ENCODE data around the gene USP53.

USP53 gene

DNA sequence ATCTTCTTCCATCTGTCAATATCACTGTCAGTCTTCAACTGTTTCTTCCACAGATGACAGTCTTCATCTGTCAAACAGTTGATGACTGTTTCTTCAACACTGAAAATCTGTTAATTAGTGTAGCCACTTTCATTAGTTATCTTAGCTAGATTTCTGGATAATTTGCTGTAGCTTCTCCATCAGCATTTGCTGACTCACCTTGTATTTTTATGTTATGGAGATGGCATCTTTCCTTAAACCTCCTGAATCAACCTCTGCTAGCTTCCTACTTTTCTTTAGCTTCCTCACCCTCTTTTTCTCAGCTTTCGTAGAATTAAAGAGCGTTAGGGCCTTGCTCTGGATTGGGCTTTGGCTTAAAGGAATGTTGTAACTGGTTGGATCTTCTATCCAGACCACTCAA, 25.1 kb downstream of the USP53 start:
- TF ChIP-seq, protein P1, sequence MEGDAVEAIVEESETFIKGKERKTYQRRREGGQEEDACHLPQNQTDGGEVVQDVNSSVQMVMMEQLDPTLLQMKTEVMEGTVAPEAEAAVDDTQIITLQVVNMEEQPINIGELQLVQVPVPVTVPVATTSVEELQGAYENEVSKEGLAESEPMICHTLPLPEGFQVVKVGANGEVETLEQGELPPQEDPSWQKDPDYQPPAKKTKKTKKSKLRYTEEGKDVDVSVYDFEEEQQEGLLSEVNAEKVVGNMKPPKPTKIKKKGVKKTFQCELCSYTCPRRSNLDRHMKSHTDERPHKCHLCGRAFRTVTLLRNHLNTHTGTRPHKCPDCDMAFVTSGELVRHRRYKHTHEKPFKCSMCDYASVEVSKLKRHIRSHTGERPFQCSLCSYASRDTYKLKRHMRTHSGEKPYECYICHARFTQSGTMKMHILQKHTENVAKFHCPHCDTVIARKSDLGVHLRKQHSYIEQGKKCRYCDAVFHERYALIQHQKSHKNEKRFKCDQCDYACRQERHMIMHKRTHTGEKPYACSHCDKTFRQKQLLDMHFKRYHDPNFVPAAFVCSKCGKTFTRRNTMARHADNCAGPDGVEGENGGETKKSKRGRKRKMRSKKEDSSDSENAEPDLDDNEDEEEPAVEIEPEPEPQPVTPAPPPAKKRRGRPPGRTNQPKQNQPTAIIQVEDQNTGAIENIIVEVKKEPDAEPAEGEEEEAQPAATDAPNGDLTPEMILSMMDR (IDR thresholded peaks at IDR 0.05; ENCODE audit: low read depth, low read length) = no peak

DNA sequence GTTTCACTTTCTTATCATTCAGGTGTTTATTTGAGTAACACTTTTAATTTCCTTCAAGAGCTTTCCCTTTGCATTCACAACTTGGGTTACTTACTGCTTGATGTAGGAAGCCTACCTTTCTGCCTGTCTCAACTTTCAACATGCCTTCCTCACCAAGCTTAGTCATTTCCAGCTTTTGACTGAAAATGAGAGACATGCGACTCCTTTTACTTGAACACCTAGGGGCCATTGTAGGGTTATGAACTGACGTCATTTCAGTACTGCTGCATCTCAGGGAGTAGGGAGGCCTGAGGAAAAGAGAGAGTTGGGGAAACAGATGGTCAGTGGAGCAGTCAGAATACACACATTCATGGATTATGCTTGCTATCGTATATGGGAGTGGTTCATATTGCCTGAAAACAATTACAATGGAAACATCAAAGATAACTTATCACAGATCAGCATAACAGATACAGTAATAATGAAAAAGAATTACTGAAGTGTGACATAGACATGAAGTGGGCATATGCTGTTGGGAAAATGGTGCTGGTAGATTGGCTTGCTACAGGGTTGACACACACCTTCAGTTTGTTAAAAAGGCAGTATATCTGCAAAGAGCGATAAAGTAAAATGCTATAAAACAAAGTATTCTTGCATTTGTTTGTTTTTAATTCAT, 25.7 kb downstream of the USP53 start:
- H3K27ac ChIP-seq = no peak overlapping the region
- no peak overlapping the region for H3K4me3 ChIP-seq (ENCODE audit: low read depth, low read length)
- DNase-seq = no peak
- H3K9me3 ChIP-seq (ENCODE audit: severe bottlenecking) = no peaks in the 10 kb centered on the region
- TF ChIP-seq, protein P1 (IDR thresholded peaks at IDR 0.05; ENCODE audit: low read depth, low read length) = no peak
- H3K27me3 ChIP-seq (ENCODE audit: insufficient read depth, low read depth, severe bottlenecking) = no peaks in the 10 kb centered on the region
- H3K36me3 ChIP-seq = no peaks in the 10 kb centered on the region

More for the DNA sequence above, 25.1 kb downstream of the USP53 start:
- DNase-seq = no peak
- Histone ChIP-seq H3K4me3 (ENCODE audit: low read depth, low read length) (no peak overlapping the region), H3K9me3 (ENCODE audit: severe bottlenecking) (no peaks in the 10 kb centered on the region), H3K27me3 (ENCODE audit: insufficient read depth, low read depth, severe bottlenecking) (no peaks in the 10 kb centered on the region), H3K27ac (no peak overlapping the region), H3K36me3 (no peaks in the 10 kb centered on the region)

DNA sequence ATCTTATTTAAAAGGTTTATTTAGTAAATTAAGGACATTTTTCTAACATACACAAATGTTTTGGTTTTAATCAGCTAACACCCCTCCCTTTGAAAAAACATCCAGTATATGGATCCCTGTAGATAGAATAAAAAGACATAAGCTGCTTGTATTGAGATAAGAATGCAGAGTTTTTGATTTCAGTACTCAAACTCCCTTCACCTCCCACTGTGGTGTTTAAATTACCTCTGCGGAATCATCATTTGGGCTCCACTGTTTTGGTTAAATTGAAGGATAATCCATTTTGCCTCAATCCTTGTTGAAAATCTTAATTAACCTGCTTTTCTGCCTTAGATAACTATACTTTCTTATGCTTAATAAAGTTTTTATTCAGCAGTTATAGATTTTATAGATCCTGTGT, 27.6 kb downstream of the USP53 start:
- no peak for DNase-seq
- Histone ChIP-seq H3K27ac (no peak overlapping the region), H3K27me3 (ENCODE audit: insufficient read depth, low read depth, severe bottlenecking) (no peaks in the 10 kb centered on the region), H3K9me3 (ENCODE audit: severe bottlenecking) (no peaks in the 10 kb centered on the region), H3K36me3 (no peaks in the 10 kb centered on the region), H3K4me3 (ENCODE audit: low read depth, low read length) (no peak overlapping the region)
- TF ChIP-seq, protein P1 (IDR thresholded peaks at IDR 0.05; ENCODE audit: low read depth, low read length) = no peak

DNA sequence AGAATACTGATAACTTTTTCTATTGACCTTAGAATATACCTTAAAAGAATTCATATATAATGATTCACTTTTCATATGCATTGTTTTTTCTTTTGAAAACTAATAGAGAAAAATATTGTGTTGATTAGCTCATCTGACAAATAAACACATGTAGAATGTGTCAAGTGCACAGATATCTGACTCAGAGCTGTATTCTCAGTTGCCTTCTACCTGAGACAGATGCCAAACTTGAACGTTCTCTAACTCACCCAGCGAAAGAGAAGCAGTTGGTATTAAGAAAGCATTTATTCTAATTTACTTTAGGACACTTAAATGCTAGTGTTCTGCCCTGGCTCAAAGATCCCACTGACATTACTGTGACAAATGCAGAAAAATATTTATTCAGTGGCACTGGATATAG, 28.1 kb downstream of the USP53 start:
- Histone ChIP-seq H3K27me3 (ENCODE audit: insufficient read depth, low read depth, severe bottlenecking) (no peaks in the 10 kb centered on the region), H3K27ac (no peak overlapping the region), H3K4me3 (ENCODE audit: low read depth, low read length) (no peak overlapping the region), H3K9me3 (ENCODE audit: severe bottlenecking) (no peaks in the 10 kb centered on the region), H3K36me3 (no peaks in the 10 kb centered on the region)
- DNase-seq = no peak
- TF ChIP-seq, protein P1 (IDR thresholded peaks at IDR 0.05; ENCODE audit: low read depth, low read length) = no peak

DNA sequence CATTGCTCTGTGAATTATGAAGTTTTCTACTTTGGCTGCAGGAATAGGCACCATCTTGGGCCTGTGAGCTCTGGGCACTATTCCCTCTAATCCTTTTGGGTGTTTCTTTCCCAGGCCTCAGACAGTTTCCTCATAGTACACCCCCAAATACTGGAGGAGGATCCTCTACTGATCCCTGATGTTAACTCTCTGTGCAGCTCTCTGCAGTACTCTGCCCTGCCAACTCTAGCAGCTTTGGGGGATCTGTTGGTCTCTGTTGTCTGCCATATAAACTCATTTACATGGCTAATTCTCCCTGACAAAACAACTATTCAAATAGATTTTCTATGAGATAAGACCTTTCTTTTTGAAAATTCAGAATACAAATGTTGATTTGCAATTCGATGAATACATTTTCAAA, 29.9 kb downstream of the USP53 start:
- Histone ChIP-seq H3K36me3 (no peaks in the 10 kb centered on the region), H3K9me3 (ENCODE audit: severe bottlenecking) (no peaks in the 10 kb centered on the region), H3K27ac (no peak overlapping the region), H3K4me3 (ENCODE audit: low read depth, low read length) (no peak overlapping the region), H3K27me3 (ENCODE audit: insufficient read depth, low read depth, severe bottlenecking) (no peaks in the 10 kb centered on the region)
- TF ChIP-seq, protein P1 (IDR thresholded peaks at IDR 0.05; ENCODE audit: low read depth, low read length) = no peak
- no peak for DNase-seq

DNA sequence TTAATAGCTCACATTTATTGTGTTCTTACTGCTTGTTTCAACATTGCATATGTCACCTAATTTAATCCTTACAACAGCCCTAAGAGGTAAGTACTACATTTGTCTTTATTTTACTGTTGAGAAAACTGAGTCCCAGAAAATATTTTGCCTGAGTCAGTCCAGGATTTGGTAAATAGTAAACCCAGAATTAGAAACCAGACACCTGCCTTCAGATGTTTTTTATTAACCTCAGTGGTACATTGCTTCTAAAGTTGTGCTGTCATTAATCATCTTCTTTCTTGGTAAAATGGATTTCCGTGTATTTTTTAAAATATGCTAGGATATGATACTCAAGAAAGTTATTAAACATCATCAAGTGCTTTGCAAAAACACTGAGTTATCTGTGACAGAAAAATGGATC, 31.4 kb downstream of the USP53 start:
- Histone ChIP-seq H3K4me3 (ENCODE audit: low read depth, low read length) (no peak overlapping the region), H3K27me3 (ENCODE audit: insufficient read depth, low read depth, severe bottlenecking) (no peaks in the 10 kb centered on the region), H3K9me3 (ENCODE audit: severe bottlenecking) (no peaks in the 10 kb centered on the region), H3K36me3 (no peaks in the 10 kb centered on the region), H3K27ac (no peak overlapping the region)
- no peak for DNase-seq
- TF ChIP-seq, protein P1 (IDR thresholded peaks at IDR 0.05; ENCODE audit: low read depth, low read length) = no peak

All from WERI-Rb-1 (cell line).